NCI-H345 (cell line): ENCODE measurements around the gene ZNF267.
"Not testable (repeated sequence)": the region's sequence is repeated elsewhere in the genome, so short reads cannot be mapped to it uniquely, and the experiment has no call there.

Experiments
- DNase-seq: peaks from one replicate; lab custom pipeline; 2025; lab: John Stamatoyannopoulos, UW

The ZNF267 gene

DNA sequence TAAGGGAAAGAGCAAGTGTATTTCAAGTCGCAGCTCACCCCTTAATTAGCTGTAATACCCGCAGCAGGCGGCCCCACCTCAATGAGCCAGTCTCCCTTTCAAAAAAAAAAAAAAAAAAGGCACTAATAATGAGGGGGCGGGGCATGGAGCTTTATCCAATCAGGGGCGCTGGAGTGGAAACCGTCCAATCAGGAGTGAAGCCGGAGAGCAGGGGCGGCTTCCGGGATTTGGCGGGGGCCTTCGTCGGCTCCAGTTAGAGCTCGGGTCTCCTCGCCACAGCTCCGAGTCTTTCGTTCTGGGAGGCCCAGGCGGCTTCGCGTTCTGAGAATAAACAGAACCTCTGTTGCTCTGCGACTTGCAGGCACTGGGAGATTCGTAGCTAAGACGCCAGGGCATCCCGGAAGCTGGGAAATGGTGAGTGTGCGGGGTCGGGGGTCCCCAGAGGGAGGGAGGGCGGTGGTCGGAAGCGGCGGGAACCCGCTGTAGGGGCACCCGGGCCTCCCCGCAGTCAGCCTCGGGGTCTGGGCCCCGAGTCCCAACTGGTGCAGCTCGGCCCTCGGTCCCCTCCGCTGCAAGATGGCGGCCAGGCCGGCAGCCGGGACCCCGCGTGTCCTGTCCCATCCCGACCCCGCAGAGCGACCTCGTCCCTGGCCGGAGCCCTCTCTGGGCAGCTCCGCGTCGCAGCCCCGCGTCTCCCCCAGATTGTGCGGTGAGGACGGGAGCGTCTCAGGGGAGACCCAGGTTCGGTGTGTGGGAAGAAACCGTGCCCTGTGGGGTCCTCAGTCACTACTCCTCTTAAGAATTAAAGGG lies at the start of gene ZNF267:
Gene ZNF267 (plus strand): TSS at position 252 of the 810 bp plus-strand sequence. CDS start 160 bp downstream, at position 412.
- peak; percentile 96 for DNase-seq

DNA sequence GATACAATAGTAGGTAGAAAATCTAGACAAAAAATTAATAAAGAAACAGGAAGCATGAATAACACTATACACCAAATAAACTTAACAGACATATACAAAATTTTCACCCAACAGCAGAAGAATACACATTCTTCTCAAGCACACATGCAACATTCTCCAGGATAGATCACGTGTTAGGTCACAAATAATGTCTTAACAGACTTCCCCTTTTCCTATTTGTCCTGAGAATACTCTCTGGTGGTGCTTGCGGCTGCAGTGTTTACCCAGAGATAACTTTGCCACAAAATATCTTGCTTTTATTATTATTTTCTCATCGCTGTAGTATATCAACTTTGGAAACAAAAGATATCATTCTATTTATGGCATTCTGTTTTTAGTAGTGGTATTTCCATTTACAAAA lies 40.6 kb upstream of the ZNF267 start:
- no peak for DNase-seq

GRCh38 chr16:31836396-31836795 lies 37.2 kb upstream of the ZNF267 start:
- not testable (repeated sequence) for DNase-seq

DNA sequence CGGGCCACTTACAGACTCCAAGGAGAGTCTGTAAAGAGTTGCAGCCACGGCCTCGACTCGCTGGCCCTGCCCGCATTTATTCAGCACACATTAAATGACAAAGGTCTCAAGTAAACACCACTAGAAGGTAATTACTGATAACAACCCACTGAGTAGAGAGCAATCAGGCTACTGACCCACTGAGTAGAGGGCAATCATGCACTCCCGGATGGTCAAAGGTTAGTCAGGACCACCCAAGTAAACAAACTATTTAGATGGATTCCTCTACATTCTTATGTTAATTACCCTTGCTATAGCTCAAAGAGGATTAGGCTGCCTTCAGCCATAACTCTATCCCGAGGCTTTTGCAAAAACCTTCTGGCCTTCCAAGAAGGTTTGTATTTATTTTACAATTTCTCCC lies 30.7 kb upstream of the ZNF267 start:
- no peak for DNase-seq

GRCh38 chr16:31848572-31848971 lies 25.0 kb upstream of the ZNF267 start:
- DNase-seq = not testable (repeated sequence)

DNA sequence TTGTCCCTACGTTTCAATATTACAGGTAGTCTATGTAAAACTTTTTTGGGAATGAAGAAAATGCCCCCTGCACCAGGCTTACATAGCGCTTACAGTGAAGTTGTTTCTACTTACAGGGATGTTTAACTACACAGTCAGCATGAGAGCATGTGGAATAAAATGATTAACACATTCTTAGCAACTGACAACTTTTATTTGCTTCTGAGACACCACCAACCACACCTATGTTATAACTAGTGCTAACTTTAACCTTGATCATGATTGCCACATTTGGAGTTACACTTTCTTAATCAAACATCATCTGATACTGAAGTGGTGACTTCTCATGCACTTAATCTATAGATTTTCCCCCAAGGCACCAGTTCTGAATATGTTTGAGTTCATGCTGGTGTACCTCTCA lies 20.3 kb upstream of the ZNF267 start:
- no peak for DNase-seq

DNA sequence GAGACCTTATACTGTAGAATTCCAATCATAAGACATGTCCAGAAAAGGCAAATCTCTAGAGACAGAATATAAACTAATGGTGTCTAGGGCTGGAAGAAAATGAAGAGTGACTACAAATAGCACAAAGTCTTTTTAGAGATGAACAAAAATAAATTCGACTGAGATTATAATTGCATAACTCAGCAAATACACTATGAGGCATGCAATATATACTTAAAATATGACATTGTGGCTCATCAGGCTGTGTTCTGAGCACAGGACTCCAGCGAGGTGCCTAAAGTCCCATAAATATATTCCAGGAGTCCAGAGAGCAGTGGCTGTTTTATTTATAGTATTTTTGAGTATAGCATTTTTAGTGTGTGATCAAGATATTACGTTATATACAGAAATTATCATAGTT lies 13.1 kb upstream of the ZNF267 start:
- no peak for DNase-seq

- DNase-seq = no peak
Observed at GRCh38 chr16:31861455-31861854, 12.2 kb upstream of the ZNF267 start.

DNA sequence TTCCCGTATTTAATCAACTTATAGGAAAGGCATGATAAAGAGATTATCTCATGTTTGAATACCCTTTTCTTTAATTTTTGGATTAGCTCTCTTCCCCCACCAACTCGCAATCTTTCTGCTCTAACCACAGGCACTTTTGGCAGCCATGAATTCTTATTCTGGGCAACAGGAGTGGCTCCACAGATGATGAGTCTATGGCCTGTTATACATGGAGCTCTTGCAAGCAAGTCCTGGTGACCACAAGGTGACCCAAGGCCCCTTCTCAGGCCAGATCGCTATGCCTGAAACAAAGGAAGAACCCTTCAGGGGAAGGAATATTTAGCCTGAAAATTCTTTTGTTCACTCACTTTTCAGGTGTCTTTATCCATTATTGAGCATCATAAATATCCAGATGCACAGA lies 10.8 kb upstream of the ZNF267 start:
- DNase-seq = no peak

DNA sequence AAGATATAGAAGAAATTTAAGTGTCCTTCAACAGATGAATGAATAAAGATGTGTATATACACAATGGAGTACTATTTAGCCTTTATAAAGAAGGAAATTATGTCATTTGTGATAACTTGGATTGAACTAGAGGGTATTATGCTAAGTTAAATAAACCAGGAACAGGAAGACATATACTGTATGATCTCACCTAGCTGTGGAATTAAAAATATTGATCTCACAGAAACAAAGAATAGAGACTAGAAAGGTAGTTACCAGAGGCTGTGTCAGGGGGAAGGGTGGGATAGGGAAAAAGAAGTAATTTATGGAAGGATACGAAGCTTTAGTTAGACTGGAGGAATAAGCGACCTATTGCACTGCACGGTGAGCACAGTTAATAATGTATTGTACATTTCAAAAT lies 5.4 kb upstream of the ZNF267 start:
- no peak for DNase-seq

DNA sequence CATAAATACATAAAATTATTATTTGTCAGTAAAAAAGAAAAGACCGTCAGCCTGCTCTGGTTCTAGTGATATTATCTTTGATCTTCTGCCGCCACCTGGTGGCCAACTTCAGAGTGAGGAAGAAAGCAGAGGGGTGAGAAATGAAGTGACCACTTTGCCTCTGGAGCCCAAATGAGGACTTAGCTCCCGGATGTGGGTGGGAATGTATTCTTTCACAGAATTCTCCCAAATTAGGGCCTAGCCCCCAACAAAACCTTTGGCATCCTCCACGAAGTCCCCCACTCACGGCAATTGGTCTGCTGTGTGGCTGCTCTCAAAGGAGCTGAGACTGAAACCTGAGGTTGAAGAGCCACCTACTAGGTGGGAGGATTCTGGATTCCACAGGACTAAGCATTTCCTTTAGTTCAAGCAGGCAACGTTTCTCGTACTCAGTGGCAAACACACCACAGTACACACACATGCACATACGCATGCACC lies 4.9 kb upstream of the ZNF267 start:
- DNase-seq = peak; percentile 82

DNA sequence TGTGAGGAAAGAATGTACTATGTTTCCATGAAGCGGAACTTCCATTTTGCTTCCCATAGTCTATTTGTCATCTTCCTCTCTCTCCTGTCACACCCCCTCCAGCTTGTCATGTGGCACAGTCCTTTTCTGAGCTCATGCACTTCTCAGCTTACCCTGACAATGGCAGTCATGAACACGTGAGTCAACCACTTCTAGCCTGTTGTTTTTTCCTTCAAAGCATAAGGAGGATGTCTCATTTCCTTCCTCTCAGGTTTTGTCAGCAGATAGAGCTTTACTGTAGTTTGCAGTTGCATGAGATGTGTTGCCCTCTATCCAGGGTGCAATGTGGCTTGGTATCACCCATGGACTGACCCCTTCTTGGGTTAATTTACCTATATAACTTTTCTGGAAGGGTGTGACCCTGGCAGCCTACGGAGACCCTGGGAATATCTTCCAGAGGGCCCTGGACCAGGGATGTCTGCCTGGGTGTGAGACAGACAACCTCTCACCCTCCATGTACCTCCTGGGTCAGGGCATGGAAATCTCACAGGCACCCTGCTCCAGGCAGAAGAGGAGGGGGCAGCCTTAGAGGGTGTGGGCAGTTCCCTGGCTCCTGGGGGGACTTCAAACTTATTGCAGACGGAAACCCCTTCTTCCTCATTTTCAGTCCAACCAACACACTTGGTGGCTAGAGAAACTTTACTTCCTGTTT lies 4.0 kb upstream of the ZNF267 start:
- peak; percentile 46 for DNase-seq

DNA sequence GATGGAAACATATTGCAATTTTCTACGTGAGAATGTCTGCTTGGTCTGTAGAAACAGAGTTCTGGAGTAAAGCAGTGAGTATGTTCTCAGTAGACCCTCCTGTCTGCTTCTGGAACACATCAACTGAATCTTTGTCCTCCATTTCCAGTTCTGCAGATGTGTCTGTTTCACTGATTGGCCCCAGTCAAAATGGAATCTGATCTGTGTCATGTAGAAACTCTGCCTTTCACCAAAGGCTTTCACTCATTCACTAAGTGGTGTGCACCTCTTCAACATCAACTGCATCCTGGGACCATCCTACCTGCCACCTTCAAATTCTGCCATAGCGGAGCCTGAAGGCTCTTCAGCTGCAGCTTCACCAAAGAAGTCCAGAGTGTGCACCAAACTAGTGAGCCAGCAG lies 2.8 kb upstream of the ZNF267 start:
- no peak for DNase-seq

DNA sequence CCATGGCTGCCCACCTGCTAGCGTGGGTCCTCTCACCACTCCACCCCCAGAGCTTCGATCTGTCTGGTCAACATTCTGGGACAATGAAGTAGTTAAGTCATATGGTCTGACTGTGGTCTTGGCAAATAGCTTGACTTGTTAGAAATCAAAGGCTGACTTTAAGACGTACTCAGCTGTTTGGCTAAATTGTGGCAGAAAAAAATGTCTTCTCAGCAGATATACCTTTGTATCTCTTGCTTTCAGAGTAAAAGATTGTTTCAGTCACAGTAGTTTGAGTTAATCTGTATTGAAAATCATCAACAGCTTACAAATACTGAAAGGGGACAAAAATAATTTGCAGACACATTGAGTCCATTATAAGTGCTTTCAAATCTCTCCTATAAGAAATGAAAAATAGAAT lies 2.1 kb upstream of the ZNF267 start:
- no peak for DNase-seq

GRCh38 chr16:31872201-31872600 lies 1.4 kb upstream of the ZNF267 start:
- DNase-seq = no peak

- peak; percentile 8 for DNase-seq
Observed at GRCh38 chr16:31874366-31875111, 932 bp downstream of the ZNF267 start.

- DNase-seq = no peak
Observed at GRCh38 chr16:31875112-31875803, 1.7 kb downstream of the ZNF267 start.

GRCh38 chr16:31875928-31876547 lies 2.4 kb downstream of the ZNF267 start:
- no peak for DNase-seq

- DNase-seq = no peak
Observed at GRCh38 chr16:31876951-31877828, 3.6 kb downstream of the ZNF267 start.

GRCh38 chr16:31877876-31878642 lies 4.5 kb downstream of the ZNF267 start:
- no peak for DNase-seq
